Ovary (tissue), 9 donors: Measurements from ENCODE around the gene ARHGAP44. TPM values are rescaled to one million over a fixed set of nuclear protein-coding genes. Genes with fewer than 3 reads are reported as not detected.

Experiments used
- DNase-seq, 5 donors: peaks; one replicate each; pipeline ENCODE4 v3.0.0-alpha.2; 2019 to 2020
- H3K27ac ChIP-seq, 2 donors: fragments of 200-600 bp; one replicate each; pipeline versions ENCODE4 v1.5.1 to v1.8.0; 2019 to 2022
- H3K27me3 ChIP-seq: fragments of 200-600 bp; one replicate; pipeline ENCODE4 v1.8.0; 2022
- H3K36me3 ChIP-seq: fragments of 200-600 bp; sonication (generic); one replicate; pipeline ENCODE4 v1.5.1; 2019
- H3K4me1 ChIP-seq: one replicate; pipeline ENCODE4 v1.8.1; 2013; ENCODE audit warnings: mild to moderate bottlenecking, moderate library complexity; ENCODE audit not compliant: insufficient read depth
- H3K4me3 ChIP-seq: fragments of 200-600 bp; sonication (generic); one replicate; pipeline ENCODE4 v1.5.1; 2017
- H3K9me3 ChIP-seq, 2 donors: fragments of 200-600 bp in 1 of 2; sonication (generic) in 1 of 2; one replicate each; pipeline versions ENCODE4 v1.5.1 to v1.8.1; 2013 to 2019; ENCODE audit warnings: mild to moderate bottlenecking in 1 of 2, moderate library complexity in 1 of 2
- CTCF ChIP-seq, 3 donors: fragments of 450-650 bp in 2 of 3; fragments of 200-600 bp in 1 of 3; IDR thresholded peaks; one replicate each; pipeline versions ENCODE4 v1.5.1 to v1.8.0; 2016 to 2022; ENCODE audit warnings: antibody characterized with exemption in 3 of 3, mild to moderate bottlenecking in 1 of 3
- EP300 ChIP-seq: sonication (generic); formaldehyde crosslinking; IDR thresholded peaks from one replicate; pipeline ENCODE4 v1.6.1; 2017; ENCODE audit warnings: antibody characterized with exemption
- POLR2A ChIP-seq: fragments of 450-650 bp; IDR thresholded peaks from one replicate; pipeline ENCODE4 v1.6.1; 2017; ENCODE audit warnings: antibody characterized with exemption, mild to moderate bottlenecking, moderate library complexity
- WGBS, 3 donors: extraction: QIAGEN DNeasy Blood & Tissue Kit in 1 of 3; methylation state at CpG; one replicate each; pipeline versions ENCODE4 v1.1.5 to v1.1.7; 2013 to 2017; 5-methylcytosine and 5-hydroxymethylcytosine counted together
- intact Hi-C, 4 donors: fragments of 100-400 bp; cut with DNase I; formaldehyde crosslinking; loops; one replicate each; pipeline versions ENCODE4 v1.11.0 to v1.15.1; 2022 to 2023
- microRNA counts: library from miRNA; unstranded; fragments of <30 nt; microRNA quantifications from one replicate; lab custom pipeline; 2016
- microRNA-seq, 3 donors: library from miRNA; unstranded; fragments of <30 nt; microRNA quantifications; one replicate each; pipeline versions ENCODE4 to v1.2.0, GENCODE V29; 2019 to 2020
- polyA plus RNA-seq, 2 donors: library from polyadenylated mRNA; stranded (reverse); fragments of 200-250 nt in 1 of 2; fragments of 350-450 nt in 1 of 2; fragmentation: Illumina TruSeq in 1 of 2; extraction: RNeasy Lipid Tissue Mini Kit (QIAGEN cat#74804) in 1 of 2; gene quantifications; one replicate each; pipeline ENCODE4 v1.2.3, GENCODE V29; 2013 to 2014
- small RNA-seq: library from RNA; depleted of rRNA; stranded (forward); fragments of <200 nt; gene quantifications from one replicate; pipeline ENCODE3, GENCODE V24; 2016
- total RNA-seq, 7 donors: library from RNA; depleted of rRNA in 2 of 7; stranded (reverse); fragments of >200 nt in 2 of 7; fragmentation: NEBNext Ultra II Directional in 3 of 7; extraction: Animal tissue kit (Norgen Biotek cat#: 25700) in 3 of 7; gene quantifications; one replicate each; pipeline versions ENCODE4 v1.1.0 to v1.2.4, GENCODE V29; 2016 to 2023
- donor health status: DM: no; HTN: no; CAD: no; lungs with moderate emphysema.
- donor health status: DM: no; HTN: no; CAD: no.
- donor health status: Bipolar disorder and iron deficiency.
- donor health status: DM: yes; HTN: yes; CAD: no.
- donor health status: DM: no; HTN: no; CAD: no.
- donor health status: DM: yes; HTN: yes; CAD: no.

The ARHGAP44 gene
- total and polyA plus RNA-seq, 9 donors, result 6.8 to 16.5 (median 9.9) TPM

GRCh38 chr17:13036751-13037150 is 247.5 kb downstream of the ARHGAP44 start:
- H3K9me3 ChIP-seq, result no peaks in the 10 kb centered on the region
- no peak for DNase-seq
- H3K27me3 ChIP-seq, result no peaks in the 10 kb centered on the region
- no peak for TF ChIP-seq CTCF (IDR thresholded peaks at IDR 0.05)
- TF ChIP-seq EP300, result no peak
- TF ChIP-seq POLR2A, result no peak
- no peaks in the 10 kb centered on the region for H3K4me1 ChIP-seq
- no peak overlapping the region for H3K27ac ChIP-seq
- intact Hi-C loops, result no loop called here
- no peak overlapping the region for H3K4me3 ChIP-seq
- H3K36me3 ChIP-seq, result no peaks in the 10 kb centered on the region

GRCh38 chr17:13038931-13039665 is 249.8 kb downstream of the ARHGAP44 start:
- Histone ChIP-seq H3K4me1 (no peaks in the 10 kb centered on the region), H3K27me3 (no peaks in the 10 kb centered on the region), H3K36me3 (no peaks in the 10 kb centered on the region), H3K9me3 (no peaks in the 10 kb centered on the region), H3K27ac (no peak overlapping the region), H3K4me3 (no peak overlapping the region)
- TF ChIP-seq POLR2A (no peak), CTCF (IDR thresholded peaks at IDR 0.05) (no peak), EP300 (no peak)
- intact Hi-C loops, result no loop called here
- WGBS, 3 donors, result 78 to 91% (median 90%) methylated on average over 4 of the region's 4 CpGs
- DNase-seq, result no peak

MicroRNA genes within 50 kb of the gene (microRNA counts, 767-probe panel; counts per million panel counts)
- microRNA hsa-miR-1269b (lab: Ali Mortazavi, UCI), result 530 counts per million, percentile 78 among the panel's probes with 10 or more counts

Small RNA genes within 50 kb of the gene (microRNA-seq; reads per million reads assigned to microRNA genes)
- 0 reads per million in 3 donors for gene MIR1269B

Small RNA genes within 50 kb of the gene (small RNA-seq; reads per million reads assigned to genes)
- not detected for gene MIR1269B

Other genes with a start within 250 kb of the ARHGAP44 start
- gene MYOCD, start 123.6 kb upstream of the ARHGAP44 start, total RNA-seq, result 10 to 100 TPM in 3 of 7 donors, 1 to 10 TPM in 4; 2.3 to 37.9 (median 8.4) TPM
- gene MYOCD, start 123.6 kb upstream of the ARHGAP44 start, polyA plus RNA-seq, result 10 to 100 TPM in 1 of 2 donors, 1 to 10 TPM in 1; 9.1 to 44.4 TPM
- gene ELAC2, start 228.5 kb downstream of the ARHGAP44 start, total RNA-seq, result 10 to 100 TPM; 32.8 to 46.6 (median 38.4) TPM
- gene ELAC2, start 228.5 kb downstream of the ARHGAP44 start, polyA plus RNA-seq, result 10 to 100 TPM; 24.5 to 83.2 TPM